GM12878 (cell line): ENCODE results near the gene MAD2L1BP. TPM values are rescaled to one million over a fixed set of nuclear protein-coding genes. Genes with fewer than 3 reads are reported as not detected.

Source experiments
- ATF7 ChIP-seq: fragments of 450-650 bp; IDR thresholded peaks from 2 replicates; pipeline ENCODE4 v1.6.1; 2016; ENCODE audit warnings: low read depth, mild to moderate bottlenecking
- CUX1 ChIP-seq: IDR thresholded peaks from 2 replicates; pipeline ENCODE4 v1.6.1; 2012; ENCODE audit warnings: improper control_type of control experiment, low read depth, low read length; ENCODE audit not compliant: insufficient replicate concordance
- E4F1 ChIP-seq: fragments of 450-650 bp; IDR thresholded peaks from 2 replicates; pipeline ENCODE4 v1.6.1; 2018; ENCODE audit warnings: borderline replicate concordance, mild to moderate bottlenecking; ENCODE audit not compliant: partially characterized antibody
- EGR1 ChIP-seq, 2 experiments: IDR thresholded peaks; 1 replicate in 1 of 2; 2 replicates in 1 of 2; pipeline ENCODE4 v1.6.1; 2011 to 2012; ENCODE audit warnings: low read depth in 2 of 2, low read length in 2 of 2, borderline replicate concordance in 1 of 2, mild to moderate bottlenecking in 1 of 2, moderate library complexity in 1 of 2
- HDGF ChIP-seq: fragments of 450-650 bp; IDR thresholded peaks from 2 replicates; pipeline ENCODE4 v1.6.1; 2016; ENCODE audit warnings: antibody characterized with exemption
- IRF5 ChIP-seq: fragments of 450-650 bp; IDR thresholded peaks from 2 replicates; pipeline ENCODE4 v1.6.1; 2017; ENCODE audit warnings: borderline replicate concordance
- KLF5 ChIP-seq: fragments of 450-650 bp; IDR thresholded peaks from 2 replicates; pipeline ENCODE4 v1.6.1; 2014; ENCODE audit warnings: mild to moderate bottlenecking; ENCODE audit not compliant: partially characterized antibody
- MEF2A ChIP-seq: IDR thresholded peaks from 2 replicates; pipeline ENCODE4 v1.6.1; 2011; ENCODE audit warnings: low read depth, mild to moderate bottlenecking, low read length, moderate library complexity; ENCODE audit not compliant: insufficient read depth
- MXI1 ChIP-seq: fragments of 150-350 bp; IDR thresholded peaks from 2 replicates; pipeline ENCODE4 v1.6.1; 2011; ENCODE audit warnings: low read depth, mild to moderate bottlenecking, inconsistent platforms, low read length, improper control_type of control experiment
- NR2C2 ChIP-seq: IDR thresholded peaks from 2 replicates; pipeline ENCODE4 v1.6.1; 2011; ENCODE audit warnings: borderline replicate concordance, low read depth; ENCODE audit not compliant: control insufficient read depth, insufficient read length
- PKNOX1 ChIP-seq: fragments of 450-650 bp; IDR thresholded peaks from 2 replicates; pipeline ENCODE4 v1.6.1; 2016; ENCODE audit warnings: mild to moderate bottlenecking
- SREBF2 ChIP-seq: IDR thresholded peaks from 2 replicates; pipeline ENCODE4 v1.6.1; 2012; ENCODE audit warnings: mild to moderate bottlenecking, low read length
- TCF3 ChIP-seq: IDR thresholded peaks from 2 replicates; pipeline ENCODE4 v1.6.1; 2012; ENCODE audit warnings: low read depth, mild to moderate bottlenecking, low read length, borderline replicate concordance; ENCODE audit not compliant: insufficient read depth
- polyA plus RNA-seq, 11 experiments: library from polyadenylated mRNA; depleted of rRNA in 4 of 11; unstranded in 6 of 11; stranded (reverse) in 5 of 11; fragments of >200 nt; fragmentation: Nextera tagmentation in 4 of 11; fragmentation: Illumina TruSeq in 1 of 11; extraction: Ambion mirVana in 4 of 11; extraction: Trizol in 1 of 11; gene quantifications; 1 replicate in 1 of 11; 2 replicates in 10 of 11; pipeline versions ENCODE4 v1.2.1 to v1.2.3, GENCODE V29; 2011 to 2016; ENCODE audit warnings: inconsistent platforms in 2 of 11, missing spikeins in 2 of 11, low read depth in 1 of 11
- total RNA-seq, 4 experiments: library from RNA; depleted of rRNA in 3 of 4; stranded (reverse); fragments of >200 nt in 3 of 4; fragmentation: Illumina TruSeq in 1 of 4; extraction: Trizol in 1 of 4; gene quantifications; 2 replicates each; pipeline versions ENCODE4 v1.2.1 to v1.2.3, GENCODE V29; 2013 to 2021

MAD2L1BP gene
- total and polyA plus RNA-seq, 10 of the 15 experiments (the other 5 are each of a cell fraction or from before 2014, with no cell fraction given), result 39.2 to 155 (median 60.3) TPM

- TF ChIP-seq CUX1 (no peak), TCF3 (no peak), EGR1 (IDR thresholded peaks at IDR 0.05; ENCODE audit: borderline replicate concordance in 1 of 2, low read depth in 2 of 2, low read length in 2 of 2) (no peak), MXI1 (no peak), IRF5 (no peak), SREBF2 (no peak), NR2C2 (no peak), MEF2A (no peak), PKNOX1 (0 out of 2 replicates have a peak, but pooled peaks have one; percentile 11), ATF7 (no peak), E4F1 (no peak), HDGF (peak; percentile 54; the same call in 1 of the 2 replicates), KLF5 (no peak)
Measured at GRCh38 chr6:43683708-43684455, 48.2 kb downstream of the MAD2L1BP start (continued).
